HFF-Myc (cell line): ENCODE measurements around the gene SAPCD1.
A peak's percentile ranks its signal among the peaks of the same experiment; 100 is the strongest.

Source experiments
- DNase-seq: peaks from one replicate; pipeline ENCODE4 v3.0.0-alpha.2; 2011; ENCODE audit warnings: low read depth; ENCODE audit errors: extremely low read depth
- H3K4me3 ChIP-seq: replicated peaks from 2 replicates; pipeline ENCODE4 v1.5.1; 2011; ENCODE audit warnings: low read depth, mild to moderate bottlenecking, control low read depth, low read length
- CTCF ChIP-seq: IDR thresholded peaks from 2 replicates; pipeline ENCODE4 v1.5.1; 2012; ENCODE audit warnings: mild to moderate bottlenecking, low read depth, low read length, control low read depth; ENCODE audit errors: missing control alignments

SAPCD1 gene

GRCh38 chr6:31764198-31764597, 1.7 kb downstream of the SAPCD1 start:
- DNase-seq, result no peak
- H3K4me3 ChIP-seq, result no peak overlapping the region
- no peak for TF ChIP-seq CTCF

DNA sequence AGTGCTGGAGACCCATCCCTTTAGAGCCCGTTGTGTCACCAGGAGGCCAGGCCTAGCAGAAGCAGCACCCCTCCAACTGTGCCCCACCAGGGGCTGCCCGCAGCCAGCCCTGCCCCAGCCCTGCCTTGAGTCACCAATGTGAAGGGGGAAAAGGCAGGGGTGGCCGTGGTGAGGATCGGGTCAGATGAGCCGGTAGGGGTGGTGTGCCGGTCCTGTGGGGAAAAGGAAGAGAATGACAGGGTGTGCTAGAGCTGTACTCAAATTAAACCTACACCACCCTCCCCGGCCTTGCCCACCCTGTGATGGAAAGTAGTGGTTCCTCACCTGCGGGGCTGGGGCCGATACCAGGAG, 3.1 kb downstream of the SAPCD1 start:
- no peak for TF ChIP-seq CTCF
- no peak overlapping the region for H3K4me3 ChIP-seq
- no peak for DNase-seq

- no peak for TF ChIP-seq CTCF
- peak overlapping the region; percentile 23 for H3K4me3 ChIP-seq
- no peak for DNase-seq
Observed at GRCh38 chr6:31765910-31766794, 3.7 kb downstream of the SAPCD1 start.

DNA sequence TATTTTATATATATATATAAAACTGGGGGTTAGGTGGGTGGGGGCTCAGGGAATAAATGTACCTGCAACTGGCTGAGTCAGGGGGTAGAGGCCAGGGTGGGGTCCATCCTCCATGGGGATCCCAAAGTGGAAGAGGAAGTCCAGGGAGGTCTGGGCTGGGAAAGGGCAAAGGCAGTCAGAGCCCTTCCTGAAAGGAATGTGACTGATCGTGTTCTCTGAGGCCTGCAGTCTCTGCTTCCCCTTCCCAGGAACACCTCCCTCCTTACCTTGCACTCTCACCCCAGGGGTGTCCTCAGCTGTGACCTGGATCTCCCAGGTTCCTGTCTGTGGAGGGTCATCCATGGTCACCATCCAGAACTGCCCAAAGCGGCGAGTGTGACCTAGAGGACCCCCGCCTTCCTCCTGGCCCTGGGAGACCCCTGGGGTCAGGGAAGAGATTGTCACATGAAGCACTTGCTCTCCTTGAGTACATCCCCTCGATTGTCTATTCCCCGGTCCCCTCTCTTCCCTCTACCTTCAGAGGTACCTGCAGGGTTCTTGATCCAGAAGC, 4.7 kb downstream of the SAPCD1 start:
- no peak overlapping the region for H3K4me3 ChIP-seq
- DNase-seq, result no peak
- TF ChIP-seq CTCF, result no peak

GRCh38 chr6:31768363-31769257, 6.2 kb downstream of the SAPCD1 start:
- TF ChIP-seq CTCF, result no peak
- no peak overlapping the region for H3K4me3 ChIP-seq
- no peak for DNase-seq

DNA sequence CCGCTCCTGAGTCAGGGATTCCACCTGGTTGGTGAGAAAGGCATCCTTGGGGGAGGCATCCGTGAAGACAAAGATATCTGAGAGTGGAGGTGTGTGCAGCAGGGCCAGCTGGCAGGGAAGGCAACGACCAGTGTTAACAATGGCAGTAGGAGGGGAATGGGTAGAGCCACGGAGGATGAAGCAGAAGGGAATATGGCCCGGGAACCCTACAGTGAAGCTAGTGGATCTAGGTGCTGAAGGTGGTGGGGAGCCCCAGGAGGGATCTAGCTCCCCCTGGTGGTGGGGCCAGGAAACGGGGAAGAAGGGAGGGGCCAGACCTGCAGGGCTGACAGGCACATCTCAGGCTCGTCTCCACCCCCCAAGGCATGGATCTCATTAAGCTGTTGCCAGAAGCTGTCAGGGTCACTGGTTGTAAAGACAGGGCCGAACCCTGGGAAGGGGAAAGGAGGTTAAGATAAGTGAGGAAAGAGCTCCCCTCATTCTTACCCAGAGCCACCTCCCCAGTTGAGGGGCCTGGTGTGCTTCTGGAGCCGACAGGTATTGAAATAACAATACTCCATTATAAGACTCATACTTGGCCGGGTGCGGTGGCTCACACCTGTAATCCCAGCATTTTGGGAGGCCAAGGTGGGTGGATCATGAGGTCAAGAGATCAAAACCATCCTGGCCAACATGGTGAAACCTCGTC, 7.4 kb downstream of the SAPCD1 start:
- no peak overlapping the region for H3K4me3 ChIP-seq
- DNase-seq, result no peak
- peak; percentile 90 for TF ChIP-seq CTCF
